Measurements from ENCODE around the gene AMER1. TPM values are rescaled to one million over a fixed set of nuclear protein-coding genes. Genes with fewer than 3 reads are reported as not detected.

The AMER1 gene
- total and polyA plus RNA-seq, 11 donors, result 1.7 to 5.6 (median 4.3) TPM

DNA sequence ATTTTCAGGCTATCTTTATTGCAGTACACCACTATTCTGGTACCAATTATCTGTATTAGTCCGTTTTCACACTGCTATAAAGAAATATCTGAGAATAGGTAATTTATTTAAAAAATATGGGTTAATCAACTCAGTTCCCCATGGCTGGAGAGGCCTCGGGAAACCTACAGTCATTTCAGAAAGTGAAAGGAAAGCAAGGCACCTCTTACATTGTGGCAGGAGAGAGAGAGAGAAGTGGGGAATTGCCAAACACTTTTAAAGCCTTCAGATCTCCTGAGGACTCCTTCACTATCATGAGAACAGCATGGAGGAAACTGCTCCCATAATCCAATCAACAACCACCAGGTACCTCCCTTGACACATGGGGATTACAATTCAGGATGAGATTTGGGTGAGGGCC, 54.7 kb downstream of the AMER1 start:
- ATAC-seq (no peak), DNase-seq (no peak)
- TF ChIP-seq, protein P1, sequence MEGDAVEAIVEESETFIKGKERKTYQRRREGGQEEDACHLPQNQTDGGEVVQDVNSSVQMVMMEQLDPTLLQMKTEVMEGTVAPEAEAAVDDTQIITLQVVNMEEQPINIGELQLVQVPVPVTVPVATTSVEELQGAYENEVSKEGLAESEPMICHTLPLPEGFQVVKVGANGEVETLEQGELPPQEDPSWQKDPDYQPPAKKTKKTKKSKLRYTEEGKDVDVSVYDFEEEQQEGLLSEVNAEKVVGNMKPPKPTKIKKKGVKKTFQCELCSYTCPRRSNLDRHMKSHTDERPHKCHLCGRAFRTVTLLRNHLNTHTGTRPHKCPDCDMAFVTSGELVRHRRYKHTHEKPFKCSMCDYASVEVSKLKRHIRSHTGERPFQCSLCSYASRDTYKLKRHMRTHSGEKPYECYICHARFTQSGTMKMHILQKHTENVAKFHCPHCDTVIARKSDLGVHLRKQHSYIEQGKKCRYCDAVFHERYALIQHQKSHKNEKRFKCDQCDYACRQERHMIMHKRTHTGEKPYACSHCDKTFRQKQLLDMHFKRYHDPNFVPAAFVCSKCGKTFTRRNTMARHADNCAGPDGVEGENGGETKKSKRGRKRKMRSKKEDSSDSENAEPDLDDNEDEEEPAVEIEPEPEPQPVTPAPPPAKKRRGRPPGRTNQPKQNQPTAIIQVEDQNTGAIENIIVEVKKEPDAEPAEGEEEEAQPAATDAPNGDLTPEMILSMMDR (IDR thresholded peaks at IDR 0.05), result no peak
- TF ChIP-seq POLR2A (IDR thresholded peaks at IDR 0.05), result no peak
- WGBS, 4 donors, result 48 to 81% (median 65%) methylated on average over 2 of the region's 2 CpGs
- Histone ChIP-seq H3K27me3 (peaks cover 0 to 4% (median 0%) of the 10 kb centered on the region in 9 donors), H3K4me3 (no peak overlapping the region), H3K9me3 (no peaks in the 10 kb centered on the region), H3K27ac (no peak overlapping the region), H3K4me1 (no peaks in the 10 kb centered on the region), H3K36me3 (no peaks in the 10 kb centered on the region)
- intact Hi-C loops (cut with DNase I), result no loop called here

Other genes with a start within 250 kb of the AMER1 start
- gene ASB12, start 24.9 kb upstream of the AMER1 start, total RNA-seq, result 1 to 10 TPM; 2.2 to 5.1 (median 3.0) TPM
- 1 to 10 TPM; 1.4 to 3.7 TPM for gene ASB12, start 24.9 kb upstream of the AMER1 start, polyA plus RNA-seq
- 1 to 10 TPM in 2 of 9 donors, under 1 TPM in 6, not detected in 1; 0.19 to 1.5 (median 0.56) TPM for gene MTMR8, start 189.7 kb upstream of the AMER1 start, total RNA-seq
- gene MTMR8, start 189.7 kb upstream of the AMER1 start, polyA plus RNA-seq, result under 1 TPM in 1 of 2 donors, not detected in 1; 0.44 TPM